ENCODE results near the gene TMPRSS4.

TMPRSS4 gene

GRCh38 chr11:118076754-118077281 lies at the start of gene TMPRSS4:
TMPRSS4 (plus strand) TSS chr11:118077078; CDS start chr11:118077303, 225 bp downstream.
- DNase-seq, result no peak

DNA sequence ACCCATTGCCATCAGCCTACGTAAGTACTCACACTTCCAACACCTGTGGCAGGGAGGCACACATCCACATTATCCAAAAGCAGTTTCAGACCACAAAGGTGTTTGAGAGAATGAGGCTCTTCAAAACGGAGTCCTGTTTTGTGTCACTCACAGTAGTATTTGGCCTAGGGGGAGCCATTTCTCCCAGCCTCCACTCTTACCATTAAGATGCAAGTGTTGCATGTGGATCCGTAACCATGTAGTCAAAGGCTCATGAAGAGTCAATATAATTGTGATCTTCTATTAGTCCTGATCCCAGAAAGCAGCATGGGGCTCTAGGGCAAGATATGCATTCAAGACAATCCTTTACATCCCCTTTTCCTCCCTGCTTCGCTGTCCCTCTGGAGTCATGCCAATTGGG lies 49.2 kb upstream of the TMPRSS4 start:
- no peak for DNase-seq

- DNase-seq, result no peak
Observed at GRCh38 chr11:118028626-118029025, 48.3 kb upstream of the TMPRSS4 start.

DNA sequence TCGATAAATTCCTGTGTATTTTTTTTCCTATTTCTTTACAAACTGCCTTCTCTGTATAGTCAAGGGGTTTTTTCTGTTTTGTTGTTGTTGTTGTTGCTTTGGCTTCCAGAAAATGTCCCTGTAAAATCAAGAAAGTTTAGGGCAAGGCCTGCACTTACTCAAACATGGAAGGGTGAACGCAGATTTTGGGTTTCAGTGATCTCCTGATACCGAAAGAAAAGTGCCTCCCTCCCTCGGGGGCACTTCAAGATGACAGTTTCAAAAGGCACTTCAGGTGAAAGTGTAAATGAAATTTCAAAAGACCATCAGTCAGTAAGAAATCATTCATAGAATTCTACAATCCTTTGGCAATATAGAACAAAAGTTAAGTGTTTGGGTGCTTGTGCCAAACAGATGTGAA lies 43.4 kb upstream of the TMPRSS4 start:
- DNase-seq, result no peak

DNA sequence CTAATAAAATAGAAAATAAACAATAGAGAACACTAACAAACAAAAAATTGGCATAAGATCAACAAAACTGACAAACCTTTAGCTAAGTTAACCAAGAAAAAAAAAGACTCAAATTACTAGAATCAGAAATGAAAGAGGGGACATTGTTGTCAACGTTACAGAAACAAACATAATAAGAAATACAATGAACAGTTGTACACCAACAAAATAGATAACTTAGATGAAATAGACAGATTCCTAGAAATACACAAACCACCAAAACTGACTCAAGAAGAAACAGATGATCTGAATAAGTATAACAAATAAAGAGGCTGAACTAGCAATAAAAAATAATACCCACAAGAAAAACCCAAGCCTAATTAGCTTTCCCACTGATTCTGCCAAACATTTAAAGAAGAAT lies 34.7 kb upstream of the TMPRSS4 start:
- peak; percentile 17 for DNase-seq

- no peak for DNase-seq
Observed at GRCh38 chr11:118042796-118043195, 34.1 kb upstream of the TMPRSS4 start.

DNA sequence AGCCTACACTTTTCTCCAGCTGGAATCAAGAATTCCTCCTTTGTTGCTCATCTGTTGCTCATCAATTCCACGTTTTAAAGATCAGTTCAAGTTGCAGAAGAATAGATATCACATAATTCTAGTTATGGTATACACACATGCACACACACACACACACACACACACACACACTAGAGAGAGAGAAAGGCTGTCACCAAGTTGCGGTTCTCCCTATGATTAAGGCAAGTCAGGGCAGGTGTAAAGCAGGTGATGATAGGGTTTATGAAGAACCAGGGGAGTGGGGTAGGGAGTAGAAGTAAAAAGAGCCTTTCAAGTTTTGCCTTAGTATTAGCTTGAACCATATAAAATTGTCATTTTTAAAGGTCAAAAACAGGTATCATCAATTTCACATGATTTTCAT lies 31.7 kb upstream of the TMPRSS4 start:
- DNase-seq, result peak; percentile 41

GRCh38 chr11:118046051-118046963 lies 30.6 kb upstream of the TMPRSS4 start:
- peak; percentile 75 for DNase-seq

- DNase-seq, result no peak
Observed at GRCh38 chr11:118046964-118047700, 29.7 kb upstream of the TMPRSS4 start.

DNA sequence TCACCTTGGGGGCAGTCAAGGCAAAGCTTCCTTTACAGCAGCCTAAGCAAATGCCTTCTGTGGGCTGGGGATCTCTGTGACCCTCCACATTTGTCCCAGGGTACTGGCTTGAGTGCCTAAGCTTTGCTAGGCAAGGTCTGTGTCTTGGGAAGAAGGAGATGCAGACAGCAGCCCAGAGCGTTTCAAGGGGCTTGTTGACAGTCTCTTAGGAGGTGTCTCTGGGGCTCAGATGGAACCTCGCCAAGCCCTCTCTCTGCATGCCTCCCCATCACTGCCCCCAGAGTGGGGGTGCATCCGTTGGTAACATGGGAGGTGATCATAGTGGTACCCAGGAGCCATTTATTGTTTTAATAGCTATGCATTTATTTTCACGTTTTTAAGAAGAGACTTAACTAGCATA lies 29.1 kb upstream of the TMPRSS4 start:
- no peak for DNase-seq

GRCh38 chr11:118048472-118049370 lies 28.2 kb upstream of the TMPRSS4 start:
- DNase-seq, result peak; percentile 25

DNA sequence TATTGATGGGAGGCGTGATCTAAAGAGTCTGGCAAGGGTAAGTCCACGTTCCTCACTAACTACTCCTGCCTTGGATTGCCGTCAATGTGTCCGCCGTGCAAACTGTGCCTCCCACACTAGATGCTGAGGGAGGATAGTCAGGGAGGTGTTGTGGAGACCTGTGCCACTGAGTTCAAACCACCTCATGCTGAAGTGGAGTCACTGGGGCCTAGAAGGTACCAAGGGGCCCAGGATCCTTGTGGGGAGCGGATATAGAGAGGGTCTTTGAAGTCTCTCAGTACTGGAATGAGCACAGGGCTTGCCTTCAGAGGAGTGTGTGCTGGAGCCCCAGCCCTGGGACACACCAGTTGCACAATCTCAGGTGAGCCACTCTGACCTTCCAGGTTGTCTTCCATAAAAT lies 27.1 kb upstream of the TMPRSS4 start:
- no peak for DNase-seq

- DNase-seq, result no peak
Observed at GRCh38 chr11:118050208-118050891, 26.5 kb upstream of the TMPRSS4 start.

DNA sequence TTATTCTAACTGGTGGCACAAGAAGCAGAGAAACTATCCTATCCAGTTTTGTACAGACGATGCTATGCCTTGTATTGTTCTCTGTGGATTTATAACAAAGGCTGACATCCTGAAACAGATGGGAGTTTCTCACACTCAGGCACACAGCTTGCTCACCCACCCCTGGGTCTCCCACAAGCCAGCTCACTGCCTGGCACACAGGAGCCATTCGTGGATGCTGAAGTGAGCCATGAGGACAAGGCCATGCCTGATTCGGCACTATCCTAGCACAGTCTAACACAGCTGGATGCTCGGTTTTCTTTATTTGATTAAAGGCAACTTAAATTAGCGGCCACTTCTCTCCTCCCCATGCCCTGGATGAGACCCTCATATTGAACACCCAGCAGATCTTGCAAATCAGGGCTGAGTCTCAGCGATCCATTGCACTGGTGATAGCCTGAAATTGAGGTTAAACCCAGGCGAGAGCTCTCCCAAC lies 25.7 kb upstream of the TMPRSS4 start:
- no peak for DNase-seq

GRCh38 chr11:118051611-118052461 lies 25.0 kb upstream of the TMPRSS4 start:
- DNase-seq, result peak; percentile 88

GRCh38 chr11:118052581-118053206 lies 24.2 kb upstream of the TMPRSS4 start:
- DNase-seq, result no peak

DNA sequence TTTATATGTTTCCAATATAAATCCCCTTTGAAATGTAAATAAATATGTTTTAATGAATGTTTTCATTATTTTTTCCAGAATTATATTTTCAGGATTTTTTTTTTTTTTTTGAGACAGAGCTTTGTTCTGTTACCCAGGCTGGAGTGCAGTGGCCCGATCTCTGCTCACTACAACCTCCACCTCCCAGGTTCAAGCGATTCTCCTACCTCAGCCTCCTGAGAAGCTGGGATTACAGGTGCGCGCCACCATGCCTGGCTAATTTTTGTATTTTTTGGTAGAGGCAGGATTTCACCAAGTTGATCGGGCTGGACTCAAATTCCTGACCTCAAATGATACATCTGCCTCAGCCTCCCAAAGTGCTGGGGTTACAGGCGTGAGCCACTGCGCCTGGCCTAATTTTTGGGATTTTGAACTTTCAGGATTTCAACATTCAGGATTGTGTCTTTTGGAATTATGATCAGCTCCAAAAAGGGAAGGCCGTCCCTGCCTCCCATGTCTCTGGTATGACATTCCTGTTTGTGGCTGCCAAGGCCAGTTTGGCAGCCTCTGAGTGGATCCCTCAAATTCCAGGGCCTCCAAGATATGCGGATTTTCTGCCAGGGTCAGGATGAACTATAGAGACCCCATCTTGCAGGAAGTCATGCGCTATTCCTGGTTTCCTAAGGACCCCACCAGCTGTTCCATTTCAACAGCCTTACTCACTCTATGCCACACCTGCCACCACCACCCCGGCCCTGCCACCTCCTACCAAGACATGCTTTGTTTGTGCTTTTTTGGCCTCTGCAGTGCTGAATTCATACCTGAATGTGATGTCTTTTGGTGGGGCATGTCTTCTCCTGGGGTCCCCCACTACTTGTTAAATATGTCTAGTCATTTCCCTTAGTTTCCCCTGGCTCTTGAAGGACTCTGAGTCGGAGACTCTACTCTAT lies 21.9 kb upstream of the TMPRSS4 start:
- no peak for DNase-seq

DNA sequence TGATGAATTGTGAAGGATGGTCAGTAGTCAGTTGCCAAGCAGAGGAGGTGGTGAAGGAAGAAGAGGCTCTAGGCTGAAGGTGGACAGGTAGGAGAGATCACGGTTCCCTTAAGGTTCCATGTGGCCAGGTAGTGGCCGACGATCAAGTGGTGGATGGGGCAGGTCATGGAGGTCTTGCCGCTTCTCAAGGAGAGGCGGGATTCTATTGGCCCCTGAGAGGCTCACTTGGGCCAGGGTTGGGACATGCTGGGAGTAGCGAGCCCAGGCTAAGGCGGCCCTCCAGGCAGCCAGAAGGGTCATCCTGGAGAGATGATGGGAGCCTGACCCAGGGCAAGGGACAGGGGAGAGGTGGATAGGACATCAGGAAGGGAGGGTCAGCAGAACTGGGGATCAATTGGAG lies 20.9 kb upstream of the TMPRSS4 start:
- DNase-seq, result no peak

DNA sequence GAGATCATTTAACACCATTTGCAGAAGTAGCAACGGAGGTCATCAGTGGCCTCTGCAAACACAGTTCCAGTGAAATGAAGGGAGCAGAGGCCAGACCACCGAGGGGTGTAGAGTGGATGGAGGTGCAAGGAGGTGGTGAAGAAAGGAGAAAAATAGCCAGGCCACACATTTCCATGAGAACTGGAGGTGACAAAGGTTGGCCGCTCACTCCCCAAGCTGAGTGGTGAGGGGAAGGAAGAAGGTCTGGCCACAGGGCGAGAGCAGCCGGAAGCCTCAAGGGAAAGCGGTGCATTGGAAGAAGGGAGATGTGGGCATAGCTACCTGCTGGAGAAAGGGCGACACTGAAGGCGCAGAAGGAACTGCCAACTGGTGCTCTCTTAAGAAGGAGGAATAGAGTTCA lies 20.1 kb upstream of the TMPRSS4 start:
- no peak for DNase-seq

Data from CD4-positive, alpha-beta T cell treated with Interleukin-17A for 1 hour (primary cell).